Inflammatory macrophage treated with lipopolysaccharide for 4 hours (primary cell): Measurements from ENCODE around the gene MRPL58.
"Not testable (repeated sequence)": the region's sequence is repeated elsewhere in the genome, so short reads cannot be mapped to it uniquely, and the experiment has no call there.

ENCODE experiments used
- DNase-seq: peaks from one replicate; pipeline ENCODE4 v3.0.0-alpha.2; 2020

Gene MRPL58

DNA sequence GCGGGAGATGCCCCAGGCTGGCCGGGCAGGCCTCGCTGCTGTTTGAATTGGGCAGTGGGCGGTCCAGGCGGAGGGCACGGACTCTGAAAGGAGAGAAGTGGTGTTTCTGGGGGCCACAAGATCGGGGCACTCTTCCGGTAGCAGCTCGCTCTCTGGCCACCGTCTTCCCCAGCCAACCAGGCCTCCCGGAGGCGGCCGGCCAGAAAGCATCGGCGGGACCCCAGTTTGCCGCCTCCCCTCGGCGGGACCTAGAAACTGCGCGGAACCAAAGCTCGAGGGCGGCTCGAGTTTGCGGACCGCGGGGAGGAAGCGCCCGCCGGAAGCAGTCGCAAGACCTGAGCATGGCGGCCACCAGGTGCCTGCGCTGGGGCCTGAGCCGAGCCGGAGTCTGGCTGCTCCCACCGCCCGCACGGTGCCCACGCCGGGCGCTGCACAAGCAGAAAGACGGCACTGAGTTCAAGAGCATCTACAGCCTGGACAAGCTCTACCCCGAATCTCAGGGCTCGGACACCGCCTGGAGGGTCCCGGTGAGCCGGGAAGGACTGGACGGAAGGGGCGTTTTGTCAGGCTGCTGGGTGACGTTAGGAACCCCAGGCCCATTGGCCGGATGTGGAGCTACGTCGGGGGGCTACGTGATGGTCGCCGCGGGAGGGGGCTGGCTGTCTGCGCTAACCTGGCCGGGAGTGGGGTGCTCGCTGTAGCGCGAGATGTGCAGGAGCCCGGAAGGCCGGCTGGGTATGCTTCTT is at the start of gene MRPL58:
MRPL58 (plus strand) TSS at position 325 of the 746 bp plus-strand sequence; CDS start at position 342, 17 bp downstream.
- peak; percentile 78 for DNase-seq

GRCh38 chr17:74963656-74964055 is 48.8 kb upstream of the MRPL58 start:
- no peak for DNase-seq

- no peak for DNase-seq
These were observed 48.2 kb upstream of the MRPL58 start for GRCh38 chr17:74964246-74964761.

- no peak for DNase-seq
These were observed 47.4 kb upstream of the MRPL58 start for GRCh38 chr17:74964988-74965622.

- DNase-seq, result no peak
These were observed 44.1 kb upstream of the MRPL58 start for GRCh38 chr17:74968361-74968780.

DNA sequence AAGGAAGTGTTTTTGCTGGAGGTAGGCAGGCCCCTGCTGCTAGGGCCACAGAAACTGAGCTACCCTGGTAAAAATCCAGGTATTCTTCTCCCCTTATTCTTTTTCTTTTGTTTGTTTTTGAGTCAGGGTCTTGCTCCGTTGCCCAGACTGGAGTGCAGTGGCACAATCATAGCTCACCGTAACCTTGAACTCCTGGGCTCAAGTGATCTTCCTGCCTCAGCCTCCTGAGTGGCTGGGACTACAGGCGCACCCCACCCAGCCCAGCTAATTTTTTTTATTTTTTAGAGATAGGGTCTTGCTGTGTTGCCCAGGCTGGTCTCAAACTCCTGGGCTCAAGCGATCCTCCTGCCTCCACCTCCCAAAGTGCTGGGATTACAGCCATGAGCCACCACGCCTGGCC is 43.0 kb upstream of the MRPL58 start:
- not testable (repeated sequence) for DNase-seq

DNA sequence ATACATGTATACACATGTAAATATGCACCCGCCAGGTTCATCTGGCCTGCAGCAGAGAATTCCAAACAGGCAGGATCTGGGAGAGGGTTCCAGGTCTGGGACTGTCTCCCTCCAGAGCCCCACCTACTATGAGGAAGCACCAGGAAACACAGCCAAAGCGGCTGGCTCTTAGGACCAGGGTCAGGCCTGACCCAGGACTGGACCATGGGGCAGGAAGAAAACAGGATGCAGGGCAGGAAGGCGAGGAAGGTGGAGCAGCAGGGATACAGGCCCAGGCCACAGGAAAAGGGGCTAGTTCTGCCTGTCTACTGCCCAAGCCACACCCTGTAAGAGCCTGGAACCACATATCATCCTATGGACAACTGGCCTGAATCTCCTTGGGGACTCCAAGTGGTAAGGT is 42.1 kb upstream of the MRPL58 start:
- DNase-seq, result no peak

- no peak for DNase-seq
These were observed 41.2 kb upstream of the MRPL58 start for GRCh38 chr17:74971069-74971841.

DNA sequence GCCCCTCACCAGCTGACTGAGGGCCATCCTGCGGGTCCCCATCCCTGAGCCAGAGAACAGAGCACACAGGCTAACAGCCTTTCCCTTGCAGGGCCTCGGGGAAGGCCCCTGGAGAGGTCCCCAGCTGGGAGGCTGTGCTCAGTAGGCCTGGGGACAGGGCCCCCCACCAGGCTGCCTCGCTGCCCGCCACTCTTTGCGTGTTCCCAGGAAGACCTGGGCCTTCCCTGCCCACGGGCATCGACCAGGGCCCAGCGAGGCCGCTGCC is 40.7 kb upstream of the MRPL58 start:
- no peak for DNase-seq

DNA sequence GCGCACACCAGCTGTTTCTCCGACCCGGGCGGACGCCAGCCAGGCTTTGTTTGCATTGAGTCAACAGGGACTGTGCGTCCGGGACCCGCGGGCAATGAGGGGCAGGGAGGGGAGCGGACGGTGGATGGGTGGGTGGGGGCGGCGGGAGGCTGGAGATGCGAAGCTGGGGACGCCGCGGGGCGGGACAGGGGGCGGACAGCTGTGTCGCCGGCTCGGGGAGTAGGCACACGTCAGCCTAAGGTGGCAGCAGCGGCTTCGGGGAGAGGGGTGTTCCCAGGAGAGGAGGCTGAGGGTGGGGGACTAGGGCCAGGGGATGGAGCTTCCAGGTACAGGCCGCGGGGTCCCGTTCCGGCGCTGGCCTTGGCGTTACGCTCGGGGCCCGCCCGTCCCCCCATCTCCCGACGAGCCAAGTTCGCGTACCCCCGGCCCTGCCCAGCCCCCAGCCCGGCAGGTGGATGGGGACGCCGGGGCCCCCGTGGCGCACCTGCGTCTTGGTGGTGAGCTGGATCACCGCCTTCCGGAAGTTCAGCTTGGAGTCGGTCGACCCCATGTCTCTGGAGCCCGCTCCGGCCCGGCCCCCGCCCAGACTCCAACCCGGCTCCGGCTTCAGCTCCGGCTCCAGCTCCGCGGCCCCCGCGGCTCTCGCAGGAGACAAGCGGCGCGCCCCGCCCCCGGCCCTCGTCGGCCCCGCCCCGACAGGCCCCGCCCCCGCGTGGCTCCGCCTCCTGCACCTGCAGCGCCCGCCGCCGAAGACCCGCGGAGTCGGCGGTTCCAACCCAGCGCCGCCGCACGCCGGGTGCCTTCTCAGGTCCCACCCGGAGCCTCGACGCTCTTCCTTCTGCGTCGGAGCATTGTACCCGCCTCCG is 40.1 kb upstream of the MRPL58 start, which contains the start of gene HID1:
HID1 (minus strand) TSS at position 653 of the 866 bp plus-strand sequence; CDS start at position 550, 103 bp downstream.
- DNase-seq, result no peak

- DNase-seq, result no peak
These were observed 39.5 kb upstream of the MRPL58 start for GRCh38 chr17:74972973-74973328.

GRCh38 chr17:74975943-74976342 is 36.5 kb upstream of the MRPL58 start:
- no peak for DNase-seq

DNA sequence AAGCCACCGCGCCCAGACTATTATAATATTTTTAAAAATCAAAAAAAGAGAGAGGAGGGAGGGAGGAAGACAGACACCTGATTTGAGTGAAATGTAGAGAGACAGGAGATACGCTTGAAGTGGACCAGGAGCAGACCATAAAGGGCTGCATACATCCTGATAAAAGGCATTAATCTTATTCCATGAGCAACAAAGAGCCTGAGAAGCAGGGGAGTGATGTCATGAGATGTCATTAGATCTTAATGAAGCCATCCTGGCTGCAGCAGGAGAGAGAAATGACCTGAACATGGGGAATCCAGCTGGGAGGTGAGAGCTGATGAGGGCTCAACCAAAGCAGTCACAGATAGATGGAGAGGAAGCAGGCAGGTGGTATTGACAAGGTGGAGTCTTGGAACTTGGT is 34.7 kb upstream of the MRPL58 start:
- no peak for DNase-seq

- no peak for DNase-seq
These were observed 34.2 kb upstream of the MRPL58 start for GRCh38 chr17:74978240-74978639.

DNA sequence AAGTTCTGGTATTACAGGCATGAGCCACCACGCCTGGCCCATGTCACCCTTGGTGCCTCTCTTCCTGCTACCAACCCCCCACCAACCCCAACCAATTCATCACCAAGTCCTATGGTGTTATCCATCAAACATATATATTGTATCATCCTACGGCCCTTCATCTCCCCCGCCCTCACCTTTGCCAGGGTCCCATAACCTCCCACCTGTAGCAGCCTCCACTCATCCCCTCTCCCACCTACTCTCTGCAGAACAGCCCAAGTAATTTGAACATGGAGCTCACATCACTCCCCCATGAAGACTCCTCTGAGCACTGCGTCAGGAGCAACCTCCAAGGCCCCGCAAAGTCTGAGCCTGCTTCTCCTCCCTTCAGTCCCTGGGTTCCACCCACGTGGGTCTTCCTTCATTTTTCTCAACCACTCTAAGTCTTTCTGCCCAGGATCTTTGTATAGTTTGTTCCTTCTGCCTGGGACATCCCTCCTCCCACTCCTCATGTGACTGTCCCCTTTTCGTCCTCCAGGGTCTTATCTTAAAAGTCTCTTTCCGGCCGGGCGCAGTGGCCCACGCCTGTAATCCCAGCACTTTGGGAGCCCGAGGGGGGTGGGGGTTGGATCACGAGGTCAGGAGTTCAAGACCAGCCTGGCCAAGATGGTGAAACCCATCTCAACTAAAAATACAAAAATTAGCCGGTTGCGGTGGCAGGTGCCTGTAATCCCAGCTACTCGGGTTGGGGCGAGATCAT is 32.9 kb upstream of the MRPL58 start:
- DNase-seq, result no peak

- no peak for DNase-seq
These were observed 31.0 kb upstream of the MRPL58 start for GRCh38 chr17:74981318-74981978.

DNA sequence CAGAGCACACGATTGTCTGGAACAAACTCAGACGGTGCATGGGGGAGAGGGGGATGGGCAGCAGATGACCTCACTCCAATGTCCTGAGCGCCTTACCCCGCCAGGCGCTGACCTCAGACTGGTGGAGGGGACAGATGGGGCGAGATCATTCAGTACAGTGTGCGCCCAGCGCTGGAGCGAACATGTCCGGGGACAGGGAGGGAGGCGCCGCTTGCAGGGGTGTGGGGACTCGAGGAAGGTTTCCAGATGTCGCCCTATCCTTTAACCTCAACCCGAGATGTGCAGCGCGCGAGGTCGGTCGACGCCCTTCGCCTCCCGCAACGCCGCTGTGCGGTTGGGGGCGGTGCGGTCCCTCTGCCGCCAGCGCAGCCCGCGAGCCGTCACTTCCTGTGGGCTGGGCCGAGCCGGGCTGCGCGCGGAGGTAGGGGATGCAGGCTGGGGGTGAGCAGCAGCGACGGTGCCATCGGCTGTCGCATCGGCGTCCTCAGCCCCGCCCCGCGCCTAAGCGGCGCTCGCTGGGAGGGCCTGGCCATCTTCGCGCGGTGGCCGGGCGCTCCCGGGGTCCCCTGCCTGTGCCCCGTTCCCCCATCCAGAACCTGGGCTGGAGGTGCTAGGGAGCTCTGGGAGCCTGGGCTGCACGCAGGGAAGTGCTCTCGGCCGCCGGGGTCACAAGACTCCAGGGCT is 30.3 kb upstream of the MRPL58 start:
- DNase-seq, result peak; percentile 32

DNA sequence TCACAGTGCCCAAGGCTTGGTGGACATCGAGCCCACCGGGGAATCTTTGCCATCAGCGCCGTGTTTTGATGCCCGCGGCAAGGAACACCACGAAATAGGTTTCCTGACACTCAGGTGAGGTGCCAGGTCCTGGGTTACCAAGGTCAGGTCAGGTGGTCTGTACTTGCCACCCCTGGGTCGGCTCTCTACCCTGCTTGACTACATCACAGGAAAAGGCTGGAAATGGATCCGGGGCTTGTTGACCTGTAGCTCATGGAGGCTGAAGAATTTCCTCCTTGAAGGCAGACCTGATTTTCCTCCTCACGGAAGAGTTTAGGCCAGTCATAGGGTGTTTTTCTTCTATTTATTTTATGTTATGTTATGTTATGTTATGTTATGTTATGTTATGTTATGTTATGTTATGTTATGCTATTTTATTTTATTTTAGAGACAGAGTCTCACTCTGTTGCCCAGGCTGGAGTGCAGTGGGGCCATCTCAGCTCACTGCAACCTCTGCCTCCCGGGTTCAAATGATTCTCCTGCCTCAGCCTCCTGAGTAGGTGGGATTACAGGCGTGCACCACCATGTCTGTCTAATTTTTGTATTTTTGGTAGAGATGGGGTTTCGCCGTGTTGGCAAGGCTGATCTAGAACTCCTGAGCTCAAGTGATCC is 29.7 kb upstream of the MRPL58 start:
- DNase-seq, result not testable (repeated sequence)

DNA sequence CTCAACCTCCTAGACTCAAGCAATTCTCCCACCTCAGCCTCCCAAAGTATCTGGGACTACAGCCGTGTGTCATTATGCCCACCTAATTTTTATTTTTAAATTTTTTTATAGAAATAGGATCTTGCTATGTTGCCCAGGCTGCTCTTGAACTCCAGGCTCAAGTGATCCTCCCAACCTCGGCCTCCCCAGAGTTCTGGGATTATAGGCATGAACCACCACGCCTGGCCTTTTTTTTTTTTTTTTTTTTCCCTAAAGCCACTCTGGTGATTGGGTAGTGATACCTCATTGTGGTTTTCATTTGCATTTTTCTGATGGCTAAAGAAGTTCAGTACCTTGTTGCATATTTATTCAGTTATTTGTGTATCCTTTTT is 26.3 kb upstream of the MRPL58 start:
- DNase-seq, result no peak

GRCh38 chr17:74987418-74987908 is 25.0 kb upstream of the MRPL58 start, which contains the start of gene CDR2L:
Gene CDR2L (plus strand): TSS chr17:74987632. CDS start chr17:74988044, 412 bp downstream.
- peak; percentile 96 for DNase-seq
